ENCODE results near the gene ADCY1. TPM values are rescaled to one million over a fixed set of nuclear protein-coding genes. Genes with fewer than 3 reads are reported as not detected.
A peak's percentile ranks its signal among the peaks of the same experiment; 100 is the strongest.
"Not testable (repeated sequence)": the region's sequence is repeated elsewhere in the genome, so short reads cannot be mapped to it uniquely, and the experiment has no call there.

Gene ADCY1
- total and polyA plus RNA-seq, 2 experiments from 2014 or later, result 15.6 to 22.9 TPM

- not testable (repeated sequence) for DNase-seq (ENCODE audit: low read depth in 1 of 2, low spot score in 1 of 2); H3K27me3 ChIP-seq; H3K36me3 ChIP-seq; H3K9me3 ChIP-seq (ENCODE audit: low read depth); H3K4me3 ChIP-seq; H3K27ac ChIP-seq; H3K4me1 ChIP-seq (ENCODE audit: low read depth)
- TF ChIP-seq CTCF (IDR thresholded peaks at IDR 0.05; ENCODE audit: low read depth, low read length), result peak; percentile 34
Observed at GRCh38 chr7:45756757-45757156, 182.6 kb downstream of the ADCY1 start.

- not testable (repeated sequence) for H3K9me3 ChIP-seq (ENCODE audit: low read depth); H3K4me1 ChIP-seq (ENCODE audit: low read depth); H3K27me3 ChIP-seq; H3K4me3 ChIP-seq; DNase-seq (ENCODE audit: low read depth in 1 of 2, low spot score in 1 of 2); H3K36me3 ChIP-seq; H3K27ac ChIP-seq
Observed at GRCh38 chr7:45759464-45759863, 185.3 kb downstream of the ADCY1 start.

- not testable (repeated sequence) for H3K9me3 ChIP-seq (ENCODE audit: low read depth); H3K27ac ChIP-seq; H3K4me3 ChIP-seq; H3K27me3 ChIP-seq; H3K4me1 ChIP-seq (ENCODE audit: low read depth); H3K36me3 ChIP-seq
- peak in 1 of 2 donors; percentile 62 for DNase-seq (ENCODE audit: low read depth in 1 of 2, low spot score in 1 of 2)
Observed at GRCh38 chr7:45761545-45762205, 187.5 kb downstream of the ADCY1 start.

- H3K4me1 ChIP-seq (ENCODE audit: low read depth); H3K4me3 ChIP-seq; H3K27me3 ChIP-seq; H3K9me3 ChIP-seq (ENCODE audit: low read depth); H3K27ac ChIP-seq; H3K36me3 ChIP-seq: not testable (repeated sequence)
- peak in 1 of 2 donors; percentile 16 for DNase-seq (ENCODE audit: low read depth in 1 of 2, low spot score in 1 of 2)
Observed at GRCh38 chr7:45762225-45762994, 188.2 kb downstream of the ADCY1 start.

GRCh38 chr7:45768516-45769394, 194.6 kb downstream of the ADCY1 start:
- H3K9me3 ChIP-seq (ENCODE audit: low read depth); H3K27me3 ChIP-seq; H3K4me1 ChIP-seq (ENCODE audit: low read depth); H3K36me3 ChIP-seq: not testable (repeated sequence)
- Histone ChIP-seq H3K4me3 (peak overlapping the region; percentile 75), H3K27ac (peak overlapping the region; percentile 79)
- DNase-seq (ENCODE audit: low read depth in 1 of 2, low spot score in 1 of 2), result peak; percentile 98 to 99

- H3K4me1 ChIP-seq (ENCODE audit: low read depth); DNase-seq (ENCODE audit: low read depth in 1 of 2, low spot score in 1 of 2); H3K9me3 ChIP-seq (ENCODE audit: low read depth); H3K27me3 ChIP-seq; H3K36me3 ChIP-seq: not testable (repeated sequence)
- H3K4me3 ChIP-seq, result peak overlapping the region; percentile 75
- peak overlapping the region; percentile 79 for H3K27ac ChIP-seq
Observed at GRCh38 chr7:45769626-45770025, 195.5 kb downstream of the ADCY1 start.

Data from cardiac muscle cell (in vitro differentiated cells and primary cell).